Pons (tissue), 1 donor: Measurements from ENCODE around the gene GRIK4.
A peak's percentile ranks its signal among the peaks of the same experiment; 100 is the strongest.

Experiments used
- DNase-seq: peaks from one replicate; pipeline ENCODE4 v3.0.0-alpha.2; 2016; ENCODE audit warnings: low spot score

Gene GRIK4

DNA sequence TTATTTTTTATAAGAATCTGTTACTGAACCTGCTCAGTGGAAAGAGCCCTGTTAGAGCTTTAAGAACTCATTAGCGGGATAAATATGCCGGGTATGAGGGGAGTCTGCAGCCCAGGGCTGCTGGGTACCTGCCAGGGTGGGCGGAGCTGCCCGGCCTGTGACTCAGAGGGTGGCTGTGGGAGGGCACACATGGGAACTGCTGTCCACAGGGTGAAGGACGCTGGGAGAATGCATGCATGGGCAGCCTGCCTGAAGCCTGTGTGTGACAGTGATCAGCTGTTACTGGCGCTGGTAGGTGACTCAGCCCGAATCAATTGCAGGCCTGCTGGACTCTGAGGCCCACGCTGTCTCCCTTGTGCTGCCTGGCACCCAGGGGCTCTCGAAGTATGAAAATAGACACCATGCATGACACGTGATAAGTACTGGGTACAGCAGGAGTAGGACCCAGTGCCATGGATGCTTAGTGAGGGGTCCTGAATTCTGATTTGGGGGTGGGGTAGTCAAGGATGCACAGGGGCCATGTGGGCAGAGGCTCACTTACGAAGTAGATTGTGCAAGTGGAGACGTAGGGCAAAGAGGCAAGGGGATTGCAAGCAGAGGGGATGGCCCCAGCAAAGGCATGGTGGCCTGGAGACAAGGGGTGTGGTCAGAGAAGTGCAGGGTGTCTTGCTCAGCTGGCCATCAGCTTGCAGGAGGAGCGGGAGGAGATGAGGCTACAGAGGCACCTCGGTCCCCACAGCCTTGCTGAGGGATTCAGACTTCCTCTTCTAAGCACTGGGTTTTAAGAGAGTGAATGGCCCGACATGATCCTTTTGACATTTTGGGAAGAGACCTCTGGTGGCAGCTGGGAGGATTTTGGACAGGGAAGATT, 36.5 kb downstream of the GRIK4 start:
- peak; percentile 91 for DNase-seq

DNA sequence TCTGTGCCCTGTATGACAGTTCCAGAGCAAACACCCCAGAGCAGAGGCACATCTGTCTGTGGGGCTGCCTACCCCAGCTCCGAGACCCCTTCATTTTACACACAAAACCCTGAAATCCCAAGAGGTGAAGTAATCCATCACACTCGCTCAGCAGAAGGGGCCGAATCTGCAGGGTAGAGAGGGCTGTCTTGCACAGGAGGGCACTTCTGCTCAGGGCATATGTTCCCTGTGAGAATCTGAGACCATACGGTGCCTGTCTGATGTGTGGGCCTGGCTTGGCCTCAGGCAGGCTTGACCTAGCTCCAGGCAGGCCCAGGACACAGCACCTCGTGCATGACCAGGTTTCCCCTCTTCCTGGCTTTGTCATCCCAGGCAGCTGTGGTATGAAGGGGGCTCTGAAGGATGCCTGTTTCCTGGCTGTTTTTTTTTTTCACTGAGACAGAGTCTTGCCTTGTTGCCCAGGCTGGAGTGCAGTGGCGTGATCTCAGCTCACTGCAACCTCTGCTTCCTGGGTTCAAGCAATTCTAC, 37.2 kb downstream of the GRIK4 start:
- DNase-seq, result no peak

- DNase-seq, result no peak
Observed at GRCh38 chr11:120549346-120549745, 37.8 kb downstream of the GRIK4 start.

- DNase-seq, result no peak
Observed at GRCh38 chr11:120550007-120550406, 38.5 kb downstream of the GRIK4 start.

DNA sequence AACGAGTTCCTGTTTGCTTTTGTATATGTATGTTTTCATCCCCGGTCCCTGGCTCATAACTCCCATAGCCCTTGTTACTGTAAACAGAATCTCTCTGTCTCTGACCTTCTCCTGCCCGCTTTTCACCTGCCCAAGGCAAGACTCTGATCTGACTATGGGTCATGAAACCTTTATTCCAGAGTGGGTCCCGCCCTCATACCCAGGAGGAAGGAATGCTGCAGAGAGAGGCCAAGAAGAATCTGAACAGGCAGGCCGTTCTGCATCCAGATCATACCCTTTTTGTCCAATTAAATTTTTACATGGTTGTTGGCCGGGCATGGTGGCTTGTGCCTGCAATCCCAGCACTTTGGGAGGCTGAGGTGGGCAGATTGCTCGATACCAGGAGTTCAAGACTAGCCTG, 39.6 kb downstream of the GRIK4 start:
- no peak for DNase-seq

DNA sequence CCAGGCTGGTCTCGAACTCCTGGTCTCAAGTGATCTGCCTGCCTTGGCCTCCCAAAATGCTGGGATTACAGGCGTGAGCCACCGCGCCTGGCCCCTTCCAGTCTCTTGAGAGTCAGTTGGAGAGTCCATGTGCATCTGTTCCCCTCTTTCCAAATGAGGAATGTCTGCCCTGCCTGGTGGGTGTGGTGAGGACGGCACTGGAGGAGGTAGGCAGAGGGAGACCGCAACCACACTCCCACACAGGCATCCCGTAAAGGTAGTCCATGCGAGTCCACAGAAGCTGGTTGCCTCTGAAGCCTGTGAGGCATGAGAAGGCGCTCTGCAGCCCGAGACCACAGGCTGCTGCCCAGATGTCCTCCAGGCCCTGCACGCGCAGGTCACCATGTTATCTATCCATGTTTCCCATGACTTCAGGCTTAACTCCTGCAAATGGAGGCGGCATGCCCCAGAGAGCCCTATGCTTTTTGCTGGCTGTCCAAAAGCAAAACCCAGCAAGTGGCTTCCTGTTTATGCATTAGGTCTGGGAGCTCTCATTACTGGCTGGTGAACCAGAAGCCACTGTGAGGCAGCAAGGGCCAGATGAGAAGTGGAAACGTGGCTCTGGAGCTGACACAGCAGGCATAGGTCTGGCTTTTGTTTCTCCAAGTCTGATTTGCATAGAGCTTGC, 43.4 kb downstream of the GRIK4 start:
- DNase-seq, result peak; percentile 28

DNA sequence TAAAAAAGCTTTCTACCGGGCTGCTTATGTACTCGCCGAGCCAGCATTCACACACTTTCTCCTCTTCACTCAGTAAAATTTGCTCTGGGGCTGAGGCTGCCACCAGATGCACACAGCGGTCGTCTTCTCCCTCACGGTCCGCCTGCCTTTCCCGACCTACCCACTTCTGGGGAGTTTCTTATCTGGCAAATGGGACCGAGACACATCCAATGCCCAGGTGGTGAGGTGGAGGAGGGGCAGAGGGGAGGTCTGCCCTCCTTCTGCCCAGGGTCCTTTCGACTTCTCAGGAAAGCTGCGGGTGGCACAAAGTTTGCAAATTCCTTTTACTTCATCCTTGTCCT, 43.9 kb downstream of the GRIK4 start:
- no peak for DNase-seq

GRCh38 chr11:120556797-120557196, 45.2 kb downstream of the GRIK4 start:
- no peak for DNase-seq

DNA sequence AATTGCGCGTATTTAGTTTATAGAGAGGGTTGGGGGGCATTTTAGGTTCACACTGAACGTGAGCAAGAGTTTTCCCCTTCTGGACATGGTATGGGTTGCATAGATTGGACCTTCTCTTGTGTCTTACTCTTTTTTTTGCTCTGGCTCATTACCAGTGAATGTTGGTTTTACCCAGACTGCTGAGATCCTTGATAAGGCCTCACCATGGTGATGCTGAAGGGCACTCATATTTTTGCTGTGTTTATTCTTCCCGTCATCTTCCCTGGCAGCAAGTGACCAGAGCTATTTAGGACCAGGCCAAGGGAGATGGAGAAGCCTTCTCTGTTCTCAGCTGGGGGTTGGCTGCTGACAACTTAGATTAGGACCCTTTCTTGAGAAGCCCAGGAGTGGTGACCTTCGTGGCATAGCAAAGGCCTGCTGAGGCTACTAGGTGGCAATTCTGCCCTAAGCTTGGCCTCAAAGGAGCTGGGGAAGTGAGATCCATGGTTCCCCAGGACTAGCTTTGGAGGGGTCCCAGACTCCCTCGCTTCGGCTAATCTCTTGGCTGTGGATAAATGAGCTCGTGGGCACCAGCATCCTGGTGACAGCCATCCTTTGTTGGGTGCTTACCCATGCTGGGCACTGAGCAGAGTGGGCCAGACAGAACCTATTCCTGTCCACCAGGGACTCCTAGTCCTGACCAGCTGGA, 47.3 kb downstream of the GRIK4 start:
- DNase-seq, result no peak

DNA sequence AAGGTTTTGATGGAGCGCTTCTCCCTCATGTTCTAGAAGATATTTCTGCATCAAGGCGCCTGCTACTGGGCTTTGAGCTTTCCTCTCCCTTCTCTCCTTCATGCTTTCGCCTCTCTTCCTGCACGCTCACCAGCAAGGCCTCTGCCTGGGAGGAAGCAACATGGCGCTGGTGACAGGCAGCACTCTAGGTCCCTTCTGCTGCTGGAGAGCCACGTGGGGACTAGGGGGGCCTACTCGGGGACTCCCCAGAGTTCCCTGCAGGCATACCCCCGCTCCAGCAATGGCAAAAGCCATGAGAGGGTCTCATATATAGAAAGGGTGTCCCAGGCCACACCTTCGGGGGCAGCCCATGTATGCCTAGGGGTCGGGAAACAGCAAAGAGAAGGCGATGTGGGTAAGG, 49.7 kb downstream of the GRIK4 start:
- DNase-seq, result no peak

DNA sequence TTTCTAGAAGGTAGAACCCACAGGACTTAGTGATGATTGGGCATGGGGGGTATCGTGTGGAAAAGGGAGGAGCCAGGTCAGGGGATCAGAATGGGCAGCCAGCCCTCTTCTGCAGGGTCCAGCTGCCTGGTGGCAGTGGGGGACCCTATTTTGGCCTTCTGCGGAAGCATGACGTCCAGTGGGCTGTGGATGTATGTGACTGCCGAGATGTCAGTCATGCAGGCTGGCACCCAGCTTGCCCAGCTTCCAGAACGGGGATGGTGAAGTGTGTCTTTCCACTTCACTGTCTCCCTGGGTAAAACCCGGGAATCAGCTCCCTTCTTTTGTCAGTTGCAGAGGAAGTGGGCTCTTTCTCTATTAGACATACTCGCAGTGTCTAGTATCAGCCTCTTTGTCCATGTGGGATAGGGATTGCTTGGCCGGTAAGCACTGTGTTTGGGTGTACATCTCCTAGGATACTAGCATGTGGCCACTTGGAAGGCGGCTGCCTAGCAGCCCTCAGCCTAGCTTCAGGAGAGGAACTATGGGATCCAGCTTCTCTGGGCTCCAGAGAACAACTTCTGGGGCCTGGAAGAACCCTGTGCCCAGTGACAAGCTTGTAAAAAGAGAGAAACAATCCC, 51.4 kb downstream of the GRIK4 start:
- DNase-seq, result peak; percentile 42

- peak; percentile 91 for DNase-seq
Observed at GRCh38 chr11:120563703-120564572, 52.4 kb downstream of the GRIK4 start.

- peak; percentile 75 for DNase-seq
Observed at GRCh38 chr11:120564573-120565311, 53.2 kb downstream of the GRIK4 start.

DNA sequence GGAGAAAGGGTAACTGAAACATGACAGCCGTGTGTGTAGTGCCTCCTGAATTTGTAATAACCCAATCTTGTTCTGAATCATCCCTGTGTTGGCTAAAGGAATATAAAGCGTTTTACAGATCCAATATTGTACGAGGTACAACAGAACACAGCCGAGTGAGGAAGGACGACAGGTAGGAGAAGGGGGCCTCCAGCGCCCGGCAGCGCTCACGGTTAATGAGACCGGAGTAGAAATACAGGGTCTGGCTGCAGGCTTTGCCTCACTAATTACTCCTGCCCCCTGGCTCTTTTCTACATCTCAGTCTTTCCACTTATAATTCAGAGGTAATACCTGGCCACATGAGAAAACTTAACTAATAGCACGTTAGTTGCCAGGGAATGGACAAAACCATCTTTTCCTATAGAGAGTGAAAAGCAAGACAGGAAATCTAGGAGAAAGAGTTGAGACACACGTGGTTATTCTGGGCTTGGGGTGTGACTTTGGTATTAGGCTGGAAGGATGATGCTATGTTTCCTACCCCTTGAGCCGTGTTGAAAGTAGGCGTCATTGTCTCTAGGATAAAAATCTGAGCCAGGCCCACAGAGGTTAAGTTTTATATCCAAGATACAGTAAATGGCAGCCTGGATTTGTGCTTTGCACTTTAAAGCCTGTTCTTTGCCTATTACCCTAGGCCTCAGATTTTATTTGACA, 54.1 kb downstream of the GRIK4 start:
- DNase-seq, result peak; percentile 14

- no peak for DNase-seq
Observed at GRCh38 chr11:120566176-120566575, 54.6 kb downstream of the GRIK4 start.

- DNase-seq, result no peak
Observed at GRCh38 chr11:120568572-120569307, 57.2 kb downstream of the GRIK4 start.

GRCh38 chr11:120569861-120570260, 58.3 kb downstream of the GRIK4 start:
- no peak for DNase-seq

- DNase-seq, result no peak
Observed at GRCh38 chr11:120571476-120571875, 59.9 kb downstream of the GRIK4 start.

DNA sequence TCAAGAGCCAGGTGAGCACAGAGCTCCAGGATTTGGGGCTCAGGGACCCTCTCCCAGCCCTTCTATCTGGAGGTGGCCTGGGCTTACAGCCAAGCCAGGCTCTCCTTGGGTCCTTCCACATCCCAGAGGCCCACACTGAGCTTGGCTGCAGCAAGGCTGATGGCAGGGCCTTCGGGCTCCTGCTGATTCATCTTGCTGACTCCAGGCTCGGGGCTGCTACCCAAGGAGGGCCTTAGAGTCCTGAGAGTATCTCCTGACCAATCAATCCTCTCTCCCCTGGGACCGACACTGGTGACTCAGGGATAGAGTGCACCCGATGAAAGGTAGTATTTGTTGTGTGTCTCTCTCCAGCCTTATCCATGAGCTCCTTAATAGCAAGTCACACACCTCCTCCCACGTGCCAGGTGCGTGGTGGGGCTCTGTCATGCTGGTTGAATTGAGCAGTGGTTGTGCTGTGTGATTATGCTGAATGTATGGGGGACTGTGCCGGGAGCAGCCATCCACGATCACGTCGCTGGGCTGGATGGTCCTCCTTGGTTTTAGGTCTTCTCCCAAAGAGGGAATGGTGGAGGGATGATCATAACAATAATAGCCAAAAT, 62.3 kb downstream of the GRIK4 start:
- DNase-seq, result no peak
